HG02763 (cell line): ENCODE measurements around the gene SLC9A3.

Experiments used
- ATAC-seq: cut with Tn5 transposase; IDR thresholded peaks from one replicate; pipeline ENCODE4 v1.9.1; 2021; ENCODE audit warnings: mild to moderate bottlenecking, moderate library complexity; ENCODE audit not compliant: unreplicated experiment

SLC9A3 gene

GRCh38 chr5:421287-421880 is 102.9 kb downstream of the SLC9A3 start:
- ATAC-seq: no peak

GRCh38 chr5:420632-421286 is 103.5 kb downstream of the SLC9A3 start:
- ATAC-seq: no peak
